Ovary (tissue), 3 donors: ENCODE results near the gene FAM222B.

Experiments used
- CTCF ChIP-seq, 3 donors: fragments of 450-650 bp in 2 of 3; fragments of 200-600 bp in 1 of 3; IDR thresholded peaks; one replicate each; pipeline versions ENCODE4 v1.5.1 to v1.8.0; 2016 to 2022; ENCODE audit warnings: antibody characterized with exemption in 3 of 3, mild to moderate bottlenecking in 1 of 3
- EP300 ChIP-seq: sonication (generic); formaldehyde crosslinking; IDR thresholded peaks from one replicate; pipeline ENCODE4 v1.6.1; 2017; ENCODE audit warnings: antibody characterized with exemption
- POLR2A ChIP-seq: fragments of 450-650 bp; IDR thresholded peaks from one replicate; pipeline ENCODE4 v1.6.1; 2017; ENCODE audit warnings: antibody characterized with exemption, mild to moderate bottlenecking, moderate library complexity
- donor health status: DM: no; HTN: no; CAD: no.

- no peak for TF ChIP-seq CTCF (IDR thresholded peaks at IDR 0.05)
- TF ChIP-seq POLR2A, result no peak
- no peak for TF ChIP-seq EP300
Observed at GRCh38 chr17:28819582-28819981, 23.0 kb downstream of the FAM222B start.
